ENCODE measurements around the gene ANKRD9.

- no peak for TF ChIP-seq CTCF (IDR thresholded peaks at IDR 0.05)
- no peak for TF ChIP-seq POLR2AphosphoS5 (IDR thresholded peaks at IDR 0.05)
- no peak for TF ChIP-seq POLR2A (IDR thresholded peaks at IDR 0.05)
- no peak for TF ChIP-seq EP300 (IDR thresholded peaks at IDR 0.05)
Measured at GRCh38 chr14:102541771-102542170, 32.2 kb upstream of the ANKRD9 start.

Data from upper lobe of left lung (tissue), 4 donors.